AG09309 (cell line): Measurements from ENCODE around the gene ENO3.

Source experiments
- DNase-seq: peaks from one replicate; pipeline ENCODE4 v3.0.0-alpha.2; 2010; ENCODE audit warnings: low read depth
- H3K4me3 ChIP-seq: 2 replicates; pipeline ENCODE4 v1.5.1; 2011; ENCODE audit warnings: mild to moderate bottlenecking, low read depth, low read length, moderate library complexity; ENCODE audit not compliant: control insufficient read depth
- CTCF ChIP-seq: IDR thresholded peaks from 2 replicates; pipeline ENCODE4 v1.5.1; 2011; ENCODE audit warnings: mild to moderate bottlenecking, low read depth, low read length, inconsistent platforms; ENCODE audit not compliant: insufficient read depth, control insufficient read depth; ENCODE audit errors: missing control alignments

The ENO3 gene

GRCh38 chr17:4928881-4929280 lies 22.0 kb upstream of the ENO3 start:
- no peak overlapping the region for H3K4me3 ChIP-seq
- no peak for DNase-seq
- TF ChIP-seq CTCF = no peak

- no peak for TF ChIP-seq CTCF
- no peak within 1 kb of the TSS for H3K4me3 ChIP-seq
- no peak for DNase-seq
Measured at GRCh38 chr17:4931963-4932362, 19.0 kb upstream of the ENO3 start, which contains the start of gene GP1BA. GP1BA (plus strand) TSS chr17:4932277; CDS start chr17:4932605, 328 bp downstream.

GRCh38 chr17:4932756-4933155 lies 18.2 kb upstream of the ENO3 start:
- no peak for TF ChIP-seq CTCF
- H3K4me3 ChIP-seq = no peak overlapping the region
- no peak for DNase-seq

- no peak for DNase-seq
- no peak for TF ChIP-seq CTCF
- no peak overlapping the region for H3K4me3 ChIP-seq
Measured at GRCh38 chr17:4933646-4934045, 17.3 kb upstream of the ENO3 start.

- DNase-seq = no peak
- peak overlapping the region; percentile 13; the same call in 1 of the 2 replicates for H3K4me3 ChIP-seq
- peak; percentile 53 for TF ChIP-seq CTCF
Measured at GRCh38 chr17:4934173-4934979, 16.5 kb upstream of the ENO3 start.

- TF ChIP-seq CTCF = no peak
- no peak for DNase-seq
- H3K4me3 ChIP-seq = no peak overlapping the region
Measured at GRCh38 chr17:4935650-4936049, 15.3 kb upstream of the ENO3 start.
